ENCODE measurements around the gene RBMS3.
"Not testable (repeated sequence)": the region's sequence is repeated elsewhere in the genome, so short reads cannot be mapped to it uniquely, and the experiment has no call there.

RBMS3 gene

DNA sequence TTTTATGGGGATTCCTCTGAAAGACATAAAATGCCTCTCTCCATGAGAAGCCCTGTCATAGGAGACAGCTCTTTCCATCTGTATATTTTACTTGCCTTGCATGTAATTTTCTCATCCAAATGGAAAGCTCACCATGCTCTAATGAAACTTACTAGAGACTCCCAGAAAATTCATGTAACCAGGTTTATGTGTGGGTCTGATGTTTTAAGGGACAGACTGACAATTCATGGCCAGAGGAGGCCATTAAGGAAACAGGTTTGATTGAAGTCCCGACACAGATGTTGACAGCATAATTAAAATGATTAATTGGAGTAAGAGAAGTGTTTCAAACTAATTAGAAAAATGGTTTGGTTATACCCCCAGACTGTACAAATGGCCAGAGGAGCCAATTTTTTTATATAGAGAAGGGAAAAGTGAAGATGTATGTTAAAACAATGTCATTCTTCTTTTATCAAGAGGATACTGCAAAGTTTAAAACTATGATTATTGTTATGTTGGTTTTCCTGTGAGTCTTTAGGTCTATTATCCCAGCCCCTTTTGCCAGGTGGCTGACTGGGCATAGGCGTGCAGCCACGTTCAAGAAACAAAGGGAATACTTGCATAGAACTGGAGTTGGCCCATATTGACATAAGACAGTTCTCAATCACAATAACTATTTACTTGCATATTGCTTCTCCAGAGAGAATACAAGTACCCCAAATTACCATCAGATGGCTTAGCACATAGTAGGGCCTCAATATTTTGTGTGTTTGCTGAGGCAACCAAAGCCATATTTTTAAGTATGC is 64.8 kb downstream of the RBMS3 start:
- DNase-seq, result no peak

DNA sequence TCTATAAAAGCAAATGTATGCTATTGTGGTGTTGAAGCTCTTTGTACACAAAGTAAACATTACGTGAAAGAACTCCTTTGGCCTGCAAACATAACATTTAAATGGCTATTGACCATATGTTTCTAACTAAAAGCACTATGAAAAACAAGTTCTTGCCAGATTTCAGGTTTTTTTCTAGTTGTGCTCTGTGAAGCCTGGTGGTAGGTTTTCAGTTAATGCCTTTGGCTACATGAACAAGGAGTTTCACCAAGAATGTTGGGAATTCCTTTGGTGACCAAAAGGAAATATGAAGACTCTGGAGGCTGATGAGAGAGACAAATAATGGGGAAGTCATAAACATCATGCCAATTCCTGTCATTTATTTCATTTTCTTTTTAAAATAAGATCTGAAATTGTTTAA is 66.0 kb downstream of the RBMS3 start:
- DNase-seq, result no peak

DNA sequence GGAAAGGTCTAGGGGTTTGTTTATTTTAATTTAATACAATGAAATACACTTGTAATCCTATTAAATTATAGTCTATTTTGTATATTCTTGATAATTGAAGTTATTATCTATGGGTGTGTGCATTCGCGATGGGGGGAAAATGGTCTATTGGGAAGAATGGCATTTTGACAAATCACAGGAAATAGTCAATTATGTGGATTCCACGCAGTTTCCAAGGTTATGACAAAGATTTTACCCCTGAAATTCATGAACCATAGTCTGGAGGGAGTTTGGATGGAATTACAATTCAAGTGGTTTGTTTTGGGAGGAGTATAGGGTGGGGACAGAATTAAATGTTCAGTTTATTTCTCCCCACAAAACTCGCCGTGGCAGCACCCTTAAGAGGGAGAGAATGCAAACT is 66.5 kb downstream of the RBMS3 start:
- DNase-seq, result no peak

DNA sequence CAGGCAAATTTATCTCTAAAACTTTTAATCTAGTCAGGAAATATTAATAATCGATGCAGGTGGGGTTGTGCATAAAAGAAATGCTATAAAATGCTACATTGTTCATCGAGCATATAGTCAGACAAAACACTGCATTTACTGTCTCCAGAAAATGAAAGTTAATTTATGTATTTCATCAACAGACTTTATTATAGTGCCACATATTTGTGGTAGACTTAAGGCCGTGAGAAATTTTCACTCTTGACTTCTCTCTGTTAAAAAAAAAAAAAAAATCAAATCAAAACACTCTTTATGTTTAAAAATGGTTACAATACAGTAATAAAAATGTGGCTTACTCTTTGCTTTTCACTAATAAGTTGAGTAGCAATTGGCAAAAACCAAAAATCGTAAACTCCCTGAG is 67.4 kb downstream of the RBMS3 start:
- DNase-seq, result no peak

DNA sequence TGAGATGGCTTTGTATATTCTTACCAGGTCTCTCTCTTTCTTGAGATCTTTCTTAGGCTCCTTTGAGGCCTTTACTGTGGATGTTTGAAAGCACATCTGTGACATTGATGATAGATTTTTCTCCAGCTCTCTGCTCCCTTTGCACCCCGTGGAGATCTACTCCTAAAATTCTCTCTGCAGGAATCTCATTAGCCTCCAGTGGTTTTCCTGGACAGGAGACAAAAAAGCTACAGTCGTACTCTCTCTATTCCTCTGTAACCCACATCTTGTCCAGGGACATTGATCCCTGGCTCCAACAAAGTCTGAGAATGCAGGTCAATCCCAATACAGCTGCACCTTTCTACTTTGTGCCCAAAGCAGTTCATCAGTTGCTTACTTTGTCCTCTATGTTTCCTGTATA is 68.2 kb downstream of the RBMS3 start:
- DNase-seq, result no peak

DNA sequence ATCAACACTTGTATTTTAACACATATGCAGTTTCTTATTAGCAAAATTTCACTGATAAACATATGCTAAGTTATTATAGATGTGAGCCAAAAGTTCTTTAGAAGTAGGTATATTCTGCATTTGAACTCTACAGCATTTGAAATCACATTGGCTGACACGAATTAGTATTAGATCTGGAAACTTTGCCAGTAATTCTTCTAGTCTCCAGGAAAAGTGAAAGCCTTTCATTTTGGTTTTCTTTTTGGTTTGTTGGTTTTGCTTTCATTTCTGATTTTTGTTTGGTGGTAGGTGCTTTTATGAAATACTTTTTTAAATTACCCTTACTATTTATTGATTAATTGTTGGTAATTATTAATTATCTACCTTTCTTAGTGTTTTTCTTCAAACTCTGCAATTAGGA is 72.9 kb downstream of the RBMS3 start:
- DNase-seq, result no peak

DNA sequence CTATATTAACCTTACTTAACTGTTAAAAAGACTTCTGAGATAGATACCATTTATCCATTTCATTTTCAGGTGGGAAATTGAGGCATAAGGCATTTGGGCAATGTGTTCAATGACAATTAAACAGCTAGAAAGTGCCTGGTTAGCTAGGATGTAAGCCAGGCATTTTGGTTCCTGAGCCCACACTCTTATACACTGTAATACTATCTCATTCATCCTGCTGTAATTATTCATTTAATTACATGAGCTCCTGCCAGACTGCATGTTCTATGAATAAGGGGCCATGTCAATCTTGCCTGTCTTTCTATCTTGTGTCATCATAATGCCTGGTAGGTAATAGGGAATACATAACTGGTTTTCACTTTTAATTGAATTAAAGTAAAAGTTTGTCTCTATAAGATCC is 74.0 kb downstream of the RBMS3 start:
- no peak for DNase-seq

DNA sequence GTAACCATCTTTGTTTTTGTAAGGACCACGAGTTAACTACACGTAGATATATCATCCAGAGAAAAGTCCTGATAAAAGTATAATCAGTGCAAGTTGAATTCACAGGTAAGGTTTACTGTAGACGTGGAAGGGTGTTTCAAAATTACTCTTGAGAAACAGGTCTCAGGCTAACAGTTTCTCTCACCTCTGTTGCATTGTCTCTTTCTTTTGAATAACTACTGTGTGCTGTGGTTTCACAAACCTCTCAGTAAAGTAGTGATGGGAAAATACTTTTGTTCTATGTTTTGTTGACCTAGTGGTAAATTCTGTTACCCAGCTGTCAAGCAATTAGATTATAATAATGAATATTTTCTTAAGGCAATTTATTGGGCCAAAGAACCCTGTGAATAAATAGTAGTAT is 75.2 kb downstream of the RBMS3 start:
- DNase-seq, result no peak

DNA sequence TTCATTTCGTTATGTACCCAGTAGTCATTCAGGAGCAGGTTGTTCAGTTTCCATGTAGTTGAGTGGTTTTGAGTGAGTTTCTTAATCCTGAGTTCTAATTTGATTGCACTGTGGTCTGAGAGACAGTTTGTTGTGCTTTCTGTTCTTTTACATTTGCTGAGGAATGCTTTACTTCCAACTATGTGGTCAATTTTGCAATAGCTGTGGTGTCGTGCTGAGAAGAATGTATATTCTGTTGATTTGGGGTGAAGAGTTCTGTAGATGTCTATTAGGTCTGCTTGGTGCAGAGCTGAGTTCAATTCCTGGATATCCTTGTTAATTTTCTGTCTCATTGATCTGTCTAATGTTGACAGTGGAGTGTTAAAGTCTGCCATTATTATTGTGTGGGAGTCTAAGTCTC is 79.4 kb downstream of the RBMS3 start:
- DNase-seq, result not testable (repeated sequence)

DNA sequence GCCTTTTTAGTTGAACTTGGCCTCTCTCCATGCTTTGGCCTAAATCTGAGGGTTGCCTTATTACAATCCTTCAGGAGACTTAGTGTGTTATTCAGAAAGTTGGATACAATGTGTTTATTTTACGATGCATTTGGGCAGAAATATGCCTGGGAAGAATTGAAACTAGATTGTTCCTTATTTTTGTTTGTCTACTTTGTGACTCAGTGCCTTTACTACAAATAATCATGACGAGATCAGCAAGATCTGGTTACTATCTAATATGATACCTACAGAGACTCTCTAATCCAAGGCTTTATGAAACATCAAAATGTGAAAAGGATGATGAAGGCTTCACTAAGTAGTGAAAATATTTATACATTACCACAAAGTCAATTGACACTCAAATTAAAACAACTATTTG is 82.2 kb downstream of the RBMS3 start:
- DNase-seq, result no peak

DNA sequence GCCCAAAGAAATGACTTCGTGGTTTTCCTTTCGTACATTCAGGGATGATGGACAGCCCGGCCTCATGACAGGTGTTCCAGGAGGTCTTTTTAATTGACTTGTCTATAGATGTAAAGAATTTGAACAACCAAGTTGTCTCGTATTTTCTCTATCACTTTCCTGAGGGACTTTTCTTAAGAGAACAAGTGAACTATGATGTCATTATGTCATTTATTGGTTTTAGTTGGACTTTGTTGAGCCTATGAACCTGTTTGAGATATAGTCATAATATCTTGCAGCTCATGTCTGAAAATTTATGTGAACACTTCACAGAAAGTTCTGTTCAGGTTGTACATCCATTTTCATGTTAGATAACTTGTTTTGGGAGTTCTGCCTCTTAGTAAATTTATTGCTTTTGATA is 89.2 kb downstream of the RBMS3 start:
- DNase-seq, result no peak

DNA sequence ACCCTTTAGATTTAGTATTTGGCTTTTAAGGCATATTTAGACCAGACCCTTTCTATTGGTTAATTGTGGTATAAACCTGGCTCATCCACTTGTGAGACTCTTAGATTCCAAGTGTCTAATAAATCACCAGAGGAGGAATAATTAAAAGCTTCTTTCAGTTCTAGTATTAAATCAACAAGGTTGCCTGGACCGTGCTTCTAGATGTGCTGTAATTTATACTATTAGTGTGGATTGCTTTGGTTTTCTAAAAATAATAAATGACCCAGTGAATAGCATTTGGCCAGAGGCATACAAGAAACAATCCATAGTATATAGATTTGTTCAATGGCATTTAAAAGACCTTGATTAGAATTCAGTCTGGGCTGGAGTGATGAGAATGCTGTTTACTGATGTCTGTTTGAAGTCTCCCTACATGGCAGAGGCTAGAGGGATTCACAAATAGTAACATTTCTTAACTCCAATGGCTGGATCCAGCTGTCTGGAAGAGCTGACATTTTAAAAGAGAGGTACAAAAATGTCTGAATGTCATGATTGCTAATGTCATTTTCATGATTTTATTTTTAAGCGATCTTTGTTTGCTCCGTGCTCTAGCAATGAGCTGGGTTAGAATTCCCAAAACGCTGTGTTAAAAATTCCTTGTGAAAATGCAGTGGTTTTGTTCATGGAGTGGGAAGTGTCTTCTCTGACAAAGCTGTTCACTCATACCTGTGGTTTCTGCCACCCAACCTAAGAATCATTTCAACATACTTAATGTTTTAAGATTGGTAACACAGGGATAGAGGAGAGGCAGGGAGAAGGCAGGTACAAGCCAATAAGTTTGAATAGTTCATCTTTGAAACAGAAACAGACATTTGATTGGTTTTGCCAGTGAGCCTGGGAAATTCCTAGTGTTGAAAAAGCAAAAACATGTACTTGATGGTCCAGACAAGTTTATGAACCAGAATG is 89.9 kb downstream of the RBMS3 start:
- no peak for DNase-seq

DNA sequence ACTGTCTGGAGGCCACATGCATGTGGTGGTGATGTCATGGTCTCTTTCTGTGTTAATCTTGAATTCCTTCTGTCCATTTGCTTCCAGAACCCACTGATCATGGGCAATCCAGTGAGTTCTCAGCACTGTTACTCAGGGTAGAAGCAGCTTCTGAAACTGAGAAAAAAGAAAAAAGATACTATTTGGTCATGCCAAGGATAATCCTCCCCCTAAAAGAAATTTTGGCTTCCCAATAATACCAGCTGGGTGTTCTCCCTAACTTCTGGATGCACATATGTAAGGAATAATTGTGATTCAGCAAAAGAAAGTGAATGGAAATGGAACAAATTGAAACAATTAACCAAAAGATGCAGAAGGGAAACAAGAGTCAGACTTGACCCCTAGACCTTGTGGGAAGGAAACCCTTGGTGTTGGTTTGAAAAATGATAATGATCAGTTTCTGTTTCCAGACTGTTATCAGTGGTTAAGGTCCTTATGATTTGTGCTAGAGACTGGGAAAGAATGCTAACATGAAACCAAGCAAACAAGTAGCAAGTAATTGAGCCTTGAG is 92.3 kb downstream of the RBMS3 start:
- DNase-seq, result no peak

DNA sequence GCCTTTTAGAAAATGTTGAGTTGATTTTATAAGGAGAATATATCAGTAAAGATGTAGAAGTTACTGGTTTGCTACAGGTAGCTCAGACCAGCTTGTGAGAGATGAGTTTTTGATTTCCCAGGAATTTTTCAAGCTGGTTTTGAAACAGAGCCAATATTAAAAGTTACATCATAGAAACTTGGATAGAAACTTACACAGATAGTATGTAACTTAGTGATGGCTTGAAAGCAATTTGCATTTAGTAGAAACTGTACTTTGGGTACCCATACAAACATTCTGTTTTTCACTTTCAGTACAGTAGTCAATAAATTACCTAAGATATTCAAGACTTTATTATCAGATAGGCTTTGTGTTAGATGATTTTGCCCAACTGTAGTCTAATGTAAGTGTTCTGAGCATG is 93.4 kb downstream of the RBMS3 start:
- no peak for DNase-seq

DNA sequence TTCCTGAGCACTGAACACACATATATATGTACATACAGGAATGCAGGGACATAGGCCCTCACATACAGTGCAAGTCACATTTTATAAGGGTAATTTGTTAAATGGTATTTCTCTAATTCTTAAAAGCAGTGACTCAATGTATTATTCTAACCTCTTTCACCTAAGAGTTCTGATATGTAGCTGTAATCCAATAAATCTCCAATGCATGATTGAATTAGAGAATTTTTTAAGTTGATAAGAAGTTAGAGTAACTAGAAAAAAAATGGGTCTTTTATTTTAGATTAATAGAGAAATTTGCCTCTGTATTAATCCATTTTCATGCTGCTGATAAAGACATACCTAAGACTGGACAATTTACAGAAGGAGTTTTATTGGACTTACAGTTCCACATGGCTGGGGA is 98.2 kb downstream of the RBMS3 start:
- DNase-seq, result no peak

DNA sequence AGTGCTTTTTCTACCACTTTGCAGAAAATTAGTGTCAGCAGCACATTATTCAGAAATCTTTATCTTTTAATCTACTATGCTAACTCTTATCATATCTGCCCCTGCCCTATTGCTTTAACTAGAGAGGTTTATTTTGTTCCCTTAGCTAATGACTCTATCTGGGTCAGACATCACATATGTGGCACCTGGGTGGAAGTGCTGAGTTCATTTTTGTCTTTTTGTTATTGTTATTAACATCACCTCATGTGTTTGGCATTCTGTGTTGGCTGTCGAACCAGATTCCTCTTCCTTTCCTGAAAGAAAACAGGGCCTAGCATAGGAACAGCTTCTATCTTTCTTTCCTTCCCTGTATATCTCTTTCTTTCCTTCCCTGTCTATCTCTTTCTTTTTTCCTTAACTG is 100.7 kb downstream of the RBMS3 start:
- no peak for DNase-seq

DNA sequence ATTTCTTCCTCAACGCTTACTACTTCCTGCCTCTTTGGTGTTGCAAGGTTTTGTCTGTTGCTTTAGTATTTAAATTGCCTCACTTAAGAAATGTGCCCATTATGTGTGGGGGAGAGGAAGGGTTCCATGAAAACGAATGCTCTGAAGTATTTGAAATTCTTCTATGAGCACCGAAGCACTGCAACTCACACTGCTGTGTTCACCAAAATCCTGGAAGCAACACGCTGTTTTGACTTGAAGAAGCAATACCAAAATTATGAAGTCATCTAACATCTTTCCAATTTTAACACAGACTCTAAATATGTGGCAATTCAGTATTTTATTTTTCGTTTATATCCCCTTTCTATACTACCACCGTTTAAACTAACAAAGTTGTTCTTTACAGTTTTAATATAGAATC is 101.5 kb downstream of the RBMS3 start:
- DNase-seq, result no peak

DNA sequence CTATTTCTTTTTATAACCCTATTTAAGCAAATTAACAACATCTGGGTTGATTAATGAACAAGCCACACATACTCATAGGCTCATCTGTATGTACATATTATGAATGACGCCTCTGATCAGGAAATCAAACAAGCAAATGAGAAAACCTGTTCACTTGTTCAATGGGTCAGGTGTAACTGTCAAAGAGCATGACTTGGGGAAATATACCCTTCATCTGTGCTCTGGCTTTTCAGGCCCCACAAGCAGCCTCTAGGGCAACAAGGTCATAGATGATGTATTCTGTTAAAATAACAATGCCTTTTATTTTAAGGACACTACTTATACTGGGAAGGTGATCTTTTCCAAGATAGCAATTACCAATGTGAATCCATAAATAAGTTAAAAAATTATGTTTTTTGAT is 102.0 kb downstream of the RBMS3 start:
- DNase-seq, result no peak

DNA sequence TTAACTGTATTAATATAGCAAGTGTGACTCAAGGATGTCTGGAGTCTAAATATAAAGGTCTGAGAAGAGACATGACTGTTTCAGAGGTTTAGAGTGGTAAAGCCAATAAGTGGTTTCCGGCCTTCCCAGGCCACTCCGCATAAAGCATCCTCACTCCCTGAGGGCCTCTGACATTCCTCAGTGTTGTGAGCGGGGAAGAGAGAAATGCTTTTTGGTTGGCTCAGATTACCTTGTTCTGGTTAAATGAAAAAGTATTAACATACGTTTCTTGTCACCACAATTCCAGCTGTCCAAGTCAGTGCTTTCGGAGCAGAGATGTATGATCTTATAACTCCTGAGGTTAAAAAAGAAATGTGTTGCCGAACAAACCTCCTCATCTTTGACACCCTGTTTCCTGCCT is 103.8 kb downstream of the RBMS3 start:
- no peak for DNase-seq

DNA sequence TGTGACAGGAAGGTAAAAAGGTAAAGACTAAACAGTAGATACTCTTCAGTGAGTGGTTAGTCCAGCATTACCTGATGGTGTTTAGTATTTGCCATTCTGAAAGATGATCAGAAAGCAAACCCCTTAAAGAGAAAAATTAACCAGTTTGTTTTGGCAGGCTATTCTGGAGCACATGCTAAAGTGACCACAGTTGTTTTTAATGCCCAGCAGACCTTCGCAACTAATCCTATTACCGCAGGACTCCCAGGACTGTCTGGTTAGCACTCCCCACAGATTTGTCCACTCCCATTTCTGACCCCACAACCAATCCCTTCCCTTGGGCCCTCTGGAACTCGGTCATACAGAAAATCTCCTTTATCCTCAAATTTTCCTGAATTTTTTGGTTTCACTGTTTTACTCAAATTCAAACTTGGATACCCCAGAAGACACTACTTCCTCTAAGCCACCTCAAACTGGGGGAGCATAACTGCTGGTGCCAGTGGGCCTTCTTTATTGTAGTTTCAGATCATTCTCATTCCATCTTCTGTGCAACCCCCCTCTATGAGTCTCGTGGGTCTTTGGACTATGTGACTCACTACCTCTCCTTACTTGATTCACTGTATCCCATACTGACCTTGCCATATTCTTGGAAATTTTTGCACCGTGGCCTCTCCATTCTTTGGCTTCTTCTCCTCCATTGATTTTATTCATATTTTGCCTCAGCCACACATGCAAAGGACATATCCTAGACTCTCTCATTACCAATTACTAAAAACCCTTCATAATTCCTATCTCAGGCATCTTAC is 104.4 kb downstream of the RBMS3 start:
- DNase-seq, result no peak

DNA sequence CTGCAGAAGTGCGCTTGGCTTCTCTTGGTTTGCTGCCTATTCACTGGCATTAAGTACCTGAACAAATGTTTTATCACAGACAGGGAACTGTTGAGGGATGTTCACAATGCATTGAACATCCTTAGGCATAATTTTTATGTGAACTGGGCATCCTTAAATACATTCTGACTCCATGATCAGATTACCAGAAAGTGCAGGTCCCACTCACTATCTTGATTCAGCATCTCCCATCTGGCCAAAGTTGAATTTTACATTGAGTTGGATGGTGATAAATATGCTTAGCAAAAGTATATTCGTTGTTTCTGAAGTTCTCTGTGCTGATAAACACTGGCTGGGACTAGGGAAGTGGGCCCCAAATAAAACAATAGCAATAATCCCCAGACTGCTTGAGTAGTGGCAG is 108.5 kb downstream of the RBMS3 start:
- DNase-seq, result no peak

DNA sequence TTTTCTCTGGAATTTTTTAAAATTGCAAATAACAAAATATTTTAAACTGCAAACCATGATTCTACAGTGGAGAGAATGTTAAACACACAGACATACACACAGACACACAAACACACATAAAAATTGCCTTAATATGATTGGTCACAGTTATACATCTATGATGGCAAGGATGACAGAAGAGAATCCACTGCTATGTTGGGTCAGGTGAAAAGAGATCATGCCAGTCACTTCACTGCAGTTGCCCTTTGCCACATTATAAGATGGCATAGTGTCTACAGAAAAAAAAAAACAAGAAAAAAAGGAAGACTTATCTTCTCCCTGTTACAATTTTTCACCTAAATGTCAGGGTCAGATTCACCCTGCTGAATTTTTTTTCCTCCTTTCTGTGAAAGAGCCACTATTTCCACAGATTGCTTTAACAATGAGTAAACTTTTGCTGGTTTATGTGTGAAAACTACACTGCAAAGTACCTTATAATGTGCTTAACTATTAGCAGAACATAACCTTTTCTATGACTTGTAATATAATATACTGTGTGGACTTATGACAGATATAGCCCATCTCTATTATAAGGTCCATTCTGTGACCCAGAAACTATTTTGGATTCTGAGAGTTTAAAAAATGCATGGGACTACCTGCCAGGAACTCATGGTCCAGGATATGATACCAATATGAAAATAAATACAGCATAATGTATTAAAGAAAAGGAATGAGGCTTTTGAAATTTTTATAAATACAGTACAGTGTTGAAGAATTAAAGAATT is 111.9 kb downstream of the RBMS3 start:
- no peak for DNase-seq
